ENCODE measurements around the gene KCP.

- no peak for TF ChIP-seq POLR2A (IDR thresholded peaks at IDR 0.05)
- TF ChIP-seq CTCF (IDR thresholded peaks at IDR 0.05), result no peak
Measured at GRCh38 chr7:128906001-128906765, 4.3 kb downstream of the KCP start.

Measured in esophagus squamous epithelium (tissue), 4 donors.